Loucy (cell line): ENCODE results near the gene ENOX1.

Source experiments
- H2AFZ ChIP-seq: fragments of 200-600 bp; sonication (generic); 2 replicates; pipeline ENCODE4 v1.6.0; 2016; ENCODE audit warnings: antibody characterized with exemption, mild to moderate bottlenecking, low read length, moderate library complexity
- H3F3A ChIP-seq: fragments of 200-600 bp; 2 replicates; pipeline ENCODE4 v1.6.0; 2016; ENCODE audit warnings: antibody characterized with exemption, low read depth, mild to moderate bottlenecking
- H3K27me3 ChIP-seq: fragments of 200-600 bp; sonication (generic); 2 replicates; pipeline ENCODE4 v1.6.1; 2014; ENCODE audit warnings: low read length, mild to moderate bottlenecking; ENCODE audit not compliant: insufficient read depth, poor library complexity, severe bottlenecking
- H3K36me3 ChIP-seq: fragments of 200-600 bp; sonication (generic); 2 replicates; pipeline ENCODE4 v1.6.1; 2016; ENCODE audit warnings: low read length; ENCODE audit not compliant: insufficient read depth
- H3K4me1 ChIP-seq: fragments of 200-600 bp; sonication (generic); 2 replicates; pipeline ENCODE4 v1.5.1; 2014; ENCODE audit warnings: low read length, mild to moderate bottlenecking; ENCODE audit not compliant: insufficient read depth, poor library complexity, severe bottlenecking
- H3K4me2 ChIP-seq: fragments of 200-600 bp; sonication (generic); 2 replicates; pipeline ENCODE4 v1.6.0; 2014; ENCODE audit warnings: antibody characterized with exemption, low read length, low read depth, mild to moderate bottlenecking; ENCODE audit not compliant: poor library complexity, severe bottlenecking
- H3K4me3 ChIP-seq: fragments of 200-600 bp; sonication (generic); 2 replicates; pipeline ENCODE4 v1.5.1; 2014; ENCODE audit warnings: low read length, mild to moderate bottlenecking, mixed read lengths; ENCODE audit not compliant: poor library complexity, severe bottlenecking
- H3K79me2 ChIP-seq: fragments of 200-600 bp; sonication (generic); 2 replicates; pipeline ENCODE4 v1.6.1; 2014; ENCODE audit warnings: low read length; ENCODE audit not compliant: insufficient read depth
- H3K9ac ChIP-seq: fragments of 200-600 bp; sonication (generic); 2 replicates; pipeline ENCODE4 v1.6.0; 2014; ENCODE audit warnings: mild to moderate bottlenecking, low read depth, low read length, moderate library complexity; ENCODE audit not compliant: poor library complexity, severe bottlenecking
- H3K9me2 ChIP-seq: fragments of 200-600 bp; sonication (generic); replicated peaks from 2 replicates; pipeline ENCODE4 v1.6.1; 2016; ENCODE audit warnings: low read depth, low read length, mixed read lengths
- H3K9me3 ChIP-seq: fragments of 200-600 bp; sonication (generic); 2 replicates; pipeline ENCODE4 v1.6.1; 2014; ENCODE audit warnings: mild to moderate bottlenecking, antibody characterized with exemption, low read length, low read depth; ENCODE audit not compliant: insufficient read depth
- H4K20me1 ChIP-seq: fragments of 200-600 bp; sonication (generic); 2 replicates; pipeline ENCODE4 v1.6.0; 2014; ENCODE audit warnings: antibody characterized with exemption, low read length, mild to moderate bottlenecking; ENCODE audit not compliant: insufficient read depth, poor library complexity, severe bottlenecking
- CTCF ChIP-seq: fragments of 200-600 bp; sonication (generic); conservative IDR thresholded peaks from 2 replicates; pipeline ENCODE4 v1.5.1; 2014; ENCODE audit warnings: mild to moderate bottlenecking, antibody characterized with exemption, low read length
- EZH2phosphoT487 ChIP-seq: fragments of 200-600 bp; IDR thresholded peaks from 2 replicates; pipeline ENCODE4 v1.6.1; 2018; ENCODE audit warnings: antibody characterized with exemption, mild to moderate bottlenecking, moderate library complexity, borderline replicate concordance

The ENOX1 gene

GRCh38 chr13:43797159-43797558 is 10.4 kb upstream of the ENOX1 start:
- no peak for TF ChIP-seq EZH2phosphoT487
- TF ChIP-seq CTCF: no peak
- Histone ChIP-seq H3K9me3 (no peaks in the 10 kb centered on the region), H4K20me1 (no peaks in the 10 kb centered on the region), H3K36me3 (no peaks in the 10 kb centered on the region), H3K4me3 (no peak overlapping the region), H3K27me3 (no peaks in the 10 kb centered on the region), H3K9me2 (no peaks in the 10 kb centered on the region), H3K79me2 (no peaks in the 10 kb centered on the region), H3K9ac (no peak overlapping the region), H2AFZ (no peak overlapping the region), H3K4me2 (no peak overlapping the region), H3K4me1 (no peaks in the 10 kb centered on the region), H3F3A (no peaks in the 10 kb centered on the region)

GRCh38 chr13:43794416-43794815 is 7.6 kb upstream of the ENOX1 start:
- Histone ChIP-seq H3K4me3 (no peak overlapping the region), H2AFZ (no peak overlapping the region), H3K9me2 (no peaks in the 10 kb centered on the region), H3K27me3 (no peaks in the 10 kb centered on the region), H3K4me2 (no peak overlapping the region), H3K4me1 (no peaks in the 10 kb centered on the region), H3K9me3 (no peaks in the 10 kb centered on the region), H3K79me2 (no peaks in the 10 kb centered on the region), H3K9ac (no peak overlapping the region), H4K20me1 (no peaks in the 10 kb centered on the region), H3K36me3 (no peaks in the 10 kb centered on the region), H3F3A (no peaks in the 10 kb centered on the region)
- TF ChIP-seq EZH2phosphoT487 (no peak), CTCF (no peak)

- Histone ChIP-seq H3K4me1 (peaks cover 7% of the 10 kb centered on the region), H3K4me3 (no peak overlapping the region), H3K9me3 (no peaks in the 10 kb centered on the region), H2AFZ (no peak overlapping the region), H3K36me3 (no peaks in the 10 kb centered on the region), H3K27me3 (no peaks in the 10 kb centered on the region), H3K9me2 (no peaks in the 10 kb centered on the region), H3K9ac (no peak overlapping the region), H4K20me1 (no peaks in the 10 kb centered on the region), H3K79me2 (no peaks in the 10 kb centered on the region), H3F3A (no peaks in the 10 kb centered on the region), H3K4me2 (no peak overlapping the region)
- TF ChIP-seq CTCF (no peak), EZH2phosphoT487 (no peak)
Measured at GRCh38 chr13:43792076-43792881, 5.5 kb upstream of the ENOX1 start.
